Lower leg skin (tissue), 3 donors: ENCODE results near the gene ZNF444.

ENCODE experiments used
- CTCF ChIP-seq, 3 donors: fragments of 450-650 bp; IDR thresholded peaks; one replicate each; pipeline ENCODE4 v1.5.1; 2016; ENCODE audit warnings: antibody characterized with exemption in 3 of 3, mild to moderate bottlenecking in 3 of 3, moderate library complexity in 2 of 3
- POLR2A ChIP-seq, 2 donors: fragments of 450-650 bp; IDR thresholded peaks; one replicate each; pipeline ENCODE4 v1.6.1; 2016 to 2017; ENCODE audit warnings: antibody characterized with exemption in 2 of 2, mild to moderate bottlenecking in 1 of 2, moderate library complexity in 1 of 2

GRCh38 chr19:56191711-56192110 lies 50.6 kb downstream of the ZNF444 start:
- TF ChIP-seq POLR2A (IDR thresholded peaks at IDR 0.05) (no peak), CTCF (IDR thresholded peaks at IDR 0.05) (no peak)
